Measurements from ENCODE around the gene COA8.

Gene COA8

DNA sequence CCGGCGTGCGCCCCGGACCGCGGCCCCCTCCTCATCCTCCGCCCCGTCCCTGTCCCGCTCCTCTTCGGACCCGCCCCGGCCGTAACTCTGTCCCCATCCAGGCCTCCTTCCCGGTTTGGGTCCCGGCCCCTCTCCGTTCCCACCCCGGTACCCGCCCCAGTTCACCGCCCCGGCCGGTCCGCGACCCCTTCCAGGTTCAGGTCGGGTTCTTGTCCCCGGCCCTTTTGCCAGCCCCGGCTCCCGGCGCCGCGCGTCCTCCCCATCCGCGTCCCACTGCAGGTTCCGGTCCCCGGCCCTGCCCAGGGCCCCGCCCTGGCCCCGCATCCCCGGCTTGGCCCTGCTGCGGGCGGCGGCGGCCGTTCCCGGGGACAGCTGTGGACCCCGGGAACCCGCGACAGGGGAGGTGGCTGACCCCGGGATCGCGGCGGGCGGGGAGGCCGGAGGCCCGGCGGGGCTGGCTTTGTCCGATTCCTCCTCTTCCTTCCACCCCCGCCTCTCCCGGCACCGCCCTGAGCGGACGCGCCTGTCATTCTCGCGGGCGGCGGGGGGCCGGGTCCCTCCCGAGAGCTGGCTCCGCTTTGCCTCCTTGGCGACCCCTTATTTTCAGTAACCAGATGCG is 66.9 kb downstream of the COA8 start:
- peak overlapping the region; percentile 87 for H3K4me3 ChIP-seq (ENCODE audit: low read depth, low read length)
- peak overlapping the region; percentile 98 for H2AFZ ChIP-seq (ENCODE audit: low read length, unreplicated experiment)
- peaks cover 57% of the 10 kb centered on the region for H3K79me2 ChIP-seq (ENCODE audit: control insufficient read depth, insufficient read depth, low read length, unreplicated experiment)

GRCh38 chr14:103630364-103631108 is 67.8 kb downstream of the COA8 start:
- Histone ChIP-seq H3K4me3 (ENCODE audit: low read depth, low read length) (peak overlapping the region; percentile 87), H3K27me3 (ENCODE audit: insufficient read depth, low read length) (no peaks in the 10 kb centered on the region)

More for the DNA sequence above, 66.9 kb downstream of the COA8 start:
- Histone ChIP-seq H3K4me1 (ENCODE audit: control insufficient read depth, insufficient read depth, low read length, unreplicated experiment) (peaks cover 23% of the 10 kb centered on the region), H3K27ac (ENCODE audit: low read depth, low read length) (peak overlapping the region; percentile 91), H3K36me3 (ENCODE audit: insufficient read depth, low read length) (no peaks in the 10 kb centered on the region; the same call in 1 of the 2 replicates), H3K27me3 (ENCODE audit: insufficient read depth, low read length) (no peaks in the 10 kb centered on the region)

GRCh38 chr14:103633391-103633790 is 70.6 kb downstream of the COA8 start:
- H3K27ac ChIP-seq (ENCODE audit: low read depth, low read length) = no peak overlapping the region
- peaks cover 93% of the 10 kb centered on the region for H3K79me2 ChIP-seq (ENCODE audit: control insufficient read depth, insufficient read depth, low read length, unreplicated experiment)
- H3K4me1 ChIP-seq (ENCODE audit: control insufficient read depth, insufficient read depth, low read length, unreplicated experiment) = peaks cover 16% of the 10 kb centered on the region
- H3K4me3 ChIP-seq (ENCODE audit: low read depth, low read length) = no peak overlapping the region
- no peaks in the 10 kb centered on the region for H3K27me3 ChIP-seq (ENCODE audit: insufficient read depth, low read length)
- peaks cover 15% of the 10 kb centered on the region for H3K36me3 ChIP-seq (ENCODE audit: insufficient read depth, low read length)
- no peak overlapping the region for H2AFZ ChIP-seq (ENCODE audit: low read length, unreplicated experiment)

More at GRCh38 chr14:103630364-103631108, 67.8 kb downstream of the COA8 start:
- H3K36me3 ChIP-seq (ENCODE audit: insufficient read depth, low read length) = peaks cover 7% of the 10 kb centered on the region
- H3K4me1 ChIP-seq (ENCODE audit: control insufficient read depth, insufficient read depth, low read length, unreplicated experiment) = peaks cover 16% of the 10 kb centered on the region
- peaks cover 67% of the 10 kb centered on the region for H3K79me2 ChIP-seq (ENCODE audit: control insufficient read depth, insufficient read depth, low read length, unreplicated experiment)
- H3K27ac ChIP-seq (ENCODE audit: low read depth, low read length) = peak overlapping the region; percentile 91
- H2AFZ ChIP-seq (ENCODE audit: low read length, unreplicated experiment) = no peak overlapping the region

DNA sequence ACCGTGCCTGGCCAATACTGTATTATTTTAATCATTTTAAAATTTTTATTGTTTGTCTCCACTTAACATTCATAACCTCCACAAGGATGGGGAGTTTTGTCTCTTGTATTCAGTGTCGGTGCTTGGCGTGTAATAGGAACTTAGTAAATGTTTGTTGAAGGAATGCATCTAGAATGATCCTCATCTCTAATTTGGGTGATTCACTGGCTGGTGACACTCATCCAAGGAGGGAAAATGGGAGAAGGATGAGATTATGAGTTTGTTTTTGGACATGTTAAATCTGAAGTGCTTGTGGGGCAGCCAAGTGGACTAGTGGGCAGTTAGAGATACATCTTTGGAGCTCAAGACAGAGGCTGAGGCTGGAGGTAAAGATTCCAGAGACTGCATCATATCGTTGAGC is 71.4 kb downstream of the COA8 start:
- Histone ChIP-seq H3K4me1 (ENCODE audit: control insufficient read depth, insufficient read depth, low read length, unreplicated experiment) (peaks cover 16% of the 10 kb centered on the region), H3K4me3 (ENCODE audit: low read depth, low read length) (no peak overlapping the region), H3K79me2 (ENCODE audit: control insufficient read depth, insufficient read depth, low read length, unreplicated experiment) (peaks cover 96% of the 10 kb centered on the region), H3K36me3 (ENCODE audit: insufficient read depth, low read length) (peaks cover 15% of the 10 kb centered on the region), H2AFZ (ENCODE audit: low read length, unreplicated experiment) (no peak overlapping the region), H3K27me3 (ENCODE audit: insufficient read depth, low read length) (no peaks in the 10 kb centered on the region), H3K27ac (ENCODE audit: low read depth, low read length) (peak overlapping the region; percentile 18)

GRCh38 chr14:103638594-103638993 is 75.8 kb downstream of the COA8 start:
- peaks cover 89% of the 10 kb centered on the region for H3K79me2 ChIP-seq (ENCODE audit: control insufficient read depth, insufficient read depth, low read length, unreplicated experiment)
- no peak overlapping the region for H2AFZ ChIP-seq (ENCODE audit: low read length, unreplicated experiment)
- no peaks in the 10 kb centered on the region for H3K27me3 ChIP-seq (ENCODE audit: insufficient read depth, low read length)
- H3K4me3 ChIP-seq (ENCODE audit: low read depth, low read length) = no peak overlapping the region
- H3K27ac ChIP-seq (ENCODE audit: low read depth, low read length) = no peak overlapping the region
- H3K36me3 ChIP-seq (ENCODE audit: insufficient read depth, low read length) = peaks cover 18% of the 10 kb centered on the region
- H3K4me1 ChIP-seq (ENCODE audit: control insufficient read depth, insufficient read depth, low read length, unreplicated experiment) = peaks cover 18% of the 10 kb centered on the region

All from ACC112 (cell line).